Ecto neural progenitor cell (in vitro differentiated cells): Measurements from ENCODE around the gene VEPH1.
"Not testable (repeated sequence)": the region's sequence is repeated elsewhere in the genome, so short reads cannot be mapped to it uniquely, and the experiment has no call there.

Source experiments
- DNase-seq: peaks from one replicate; pipeline ENCODE4 v3.0.0-alpha.2; 2018; ENCODE audit warnings: low spot score

The VEPH1 gene

DNA sequence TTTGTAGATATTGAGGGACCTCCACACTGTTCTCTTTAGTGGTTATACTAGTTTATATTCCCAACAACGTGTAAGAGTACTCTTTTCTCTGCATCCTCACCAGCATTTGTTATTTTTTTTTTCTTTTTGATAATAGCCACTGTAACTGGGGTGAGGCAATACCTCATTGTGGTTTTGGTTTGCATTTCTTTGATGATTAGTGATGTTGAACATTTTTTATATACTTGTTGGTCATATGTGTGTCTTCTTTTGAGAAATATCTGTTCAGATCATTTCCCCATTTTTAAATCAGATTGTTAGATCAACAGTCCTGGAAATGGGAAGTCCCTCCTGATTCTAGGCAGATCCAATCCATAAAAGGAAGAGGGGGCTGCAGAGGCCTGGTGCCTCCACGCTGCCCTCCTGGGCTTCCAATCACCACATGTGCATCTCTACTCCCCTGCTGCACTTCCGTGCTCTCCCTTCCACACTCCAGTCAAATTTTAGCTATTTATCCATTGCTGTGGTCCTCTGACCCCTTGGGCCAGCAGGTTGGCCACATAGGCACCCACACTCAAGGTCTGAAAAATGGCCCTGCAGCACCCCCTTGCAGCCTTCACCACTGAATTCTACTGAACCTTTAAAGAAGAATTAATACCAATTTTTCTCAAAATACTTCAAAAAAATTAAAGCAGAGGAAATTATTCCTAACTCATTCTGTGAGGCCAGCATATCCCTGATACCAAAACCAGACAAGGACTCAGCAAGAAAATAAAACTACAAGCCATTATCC is 154.7 kb downstream of the VEPH1 start:
- not testable (repeated sequence) for DNase-seq

DNA sequence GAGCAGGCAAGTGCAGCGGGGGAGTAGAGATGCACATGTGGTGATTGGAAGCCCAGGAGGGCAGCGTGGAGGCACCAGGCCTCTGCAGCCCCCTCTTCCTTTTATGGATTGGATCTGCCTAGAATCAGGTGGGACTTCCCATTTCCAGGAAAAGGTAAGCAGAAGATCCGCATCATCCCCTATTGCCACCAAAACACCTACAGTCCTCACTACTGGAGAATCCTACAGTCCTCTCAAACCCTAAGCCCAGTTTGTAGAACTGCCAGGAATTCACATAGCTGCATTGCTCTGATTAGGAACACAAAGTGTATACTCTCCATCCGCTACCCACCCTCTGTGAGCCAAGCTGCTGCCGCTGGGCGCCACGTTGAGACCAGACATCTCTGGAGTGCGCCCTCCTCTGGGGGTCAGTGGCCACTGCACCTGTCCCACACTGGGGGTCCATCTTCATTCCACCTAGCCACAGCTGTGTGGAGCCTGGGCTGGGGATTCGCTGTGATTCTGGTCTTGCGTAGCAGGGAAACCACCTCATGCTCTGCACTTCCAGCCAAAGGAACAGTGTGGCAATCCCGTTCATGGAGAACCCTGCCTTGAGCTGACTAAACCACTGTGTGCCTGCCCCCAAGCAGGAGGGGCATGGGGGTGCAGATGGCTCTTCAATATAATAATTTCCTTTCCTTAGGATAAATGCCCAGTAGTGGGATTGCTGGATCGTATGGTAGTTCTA is 155.5 kb downstream of the VEPH1 start:
- peak; percentile 66 for DNase-seq

DNA sequence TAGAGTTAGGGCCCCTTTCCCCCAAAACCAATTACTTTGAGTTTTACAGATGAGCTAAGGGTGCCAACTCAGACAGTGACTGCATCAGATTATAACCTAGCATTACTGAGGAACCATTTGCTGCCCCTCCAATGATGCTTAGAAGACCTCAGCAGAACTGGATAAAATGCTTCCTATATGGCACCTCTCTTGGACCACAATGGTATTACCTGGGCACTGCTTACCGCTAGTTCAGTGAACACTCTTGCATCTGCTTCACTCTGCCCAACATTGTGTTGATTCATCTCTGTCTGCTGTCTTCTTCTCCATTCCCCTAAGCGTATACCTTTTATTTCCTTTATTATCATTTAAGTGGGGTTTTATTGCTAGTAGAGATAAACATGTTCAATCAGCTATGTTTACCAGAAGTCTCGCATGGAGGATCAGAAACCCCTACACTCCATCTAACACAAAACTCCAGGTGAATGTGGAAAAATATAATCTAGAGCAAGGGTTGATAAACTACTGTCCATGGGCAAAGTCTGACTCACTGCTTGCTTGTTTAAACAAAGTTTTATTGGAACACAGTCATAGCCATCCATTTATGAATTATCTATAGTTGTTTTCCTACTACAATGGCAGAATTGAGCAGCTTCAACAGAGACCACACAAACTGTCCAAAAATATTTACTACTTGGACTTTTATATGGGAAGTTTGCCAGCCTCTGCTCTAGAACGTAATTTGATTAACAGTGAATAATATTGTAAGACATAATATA is 166.8 kb downstream of the VEPH1 start:
- DNase-seq: no peak

DNA sequence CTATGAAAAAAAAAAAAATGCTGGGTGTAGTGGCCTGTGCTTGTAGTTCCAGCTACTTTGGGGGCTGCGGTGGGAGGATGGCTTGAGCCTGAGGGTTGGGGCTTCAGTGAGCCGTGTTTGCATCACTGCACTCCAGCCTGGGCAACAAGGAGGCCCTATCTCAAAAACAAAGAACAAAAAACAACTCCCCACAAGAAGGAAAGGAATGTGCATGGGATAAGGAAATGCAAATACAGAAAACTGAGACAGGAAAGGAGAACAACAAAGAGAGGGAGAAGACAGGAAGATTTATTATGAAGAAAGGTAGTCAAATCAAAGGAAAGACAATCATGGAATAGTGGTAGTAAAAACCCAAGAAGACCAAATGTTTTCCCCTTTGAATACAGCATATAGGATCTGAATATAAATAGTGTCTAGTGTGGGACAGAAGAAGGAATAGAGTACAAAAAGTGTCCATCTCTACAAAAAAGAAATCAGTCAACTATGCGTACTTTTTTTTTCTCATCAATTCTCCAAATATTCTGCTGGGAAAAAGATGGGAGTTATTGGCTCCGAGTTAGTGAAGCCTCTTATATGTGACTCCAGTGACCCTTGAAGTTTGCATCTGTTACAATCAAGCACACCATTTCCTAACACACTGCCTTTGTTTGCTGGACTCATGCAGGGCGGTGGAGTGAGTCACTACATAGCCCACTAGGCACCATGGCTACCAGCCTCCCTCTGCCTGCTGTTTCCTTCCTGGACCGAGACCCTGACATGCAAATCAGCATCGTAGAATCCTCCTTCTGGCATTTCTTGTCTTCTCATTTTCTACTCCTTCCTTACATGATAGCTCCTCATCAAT is 167.8 kb downstream of the VEPH1 start:
- DNase-seq: peak; percentile 77

DNA sequence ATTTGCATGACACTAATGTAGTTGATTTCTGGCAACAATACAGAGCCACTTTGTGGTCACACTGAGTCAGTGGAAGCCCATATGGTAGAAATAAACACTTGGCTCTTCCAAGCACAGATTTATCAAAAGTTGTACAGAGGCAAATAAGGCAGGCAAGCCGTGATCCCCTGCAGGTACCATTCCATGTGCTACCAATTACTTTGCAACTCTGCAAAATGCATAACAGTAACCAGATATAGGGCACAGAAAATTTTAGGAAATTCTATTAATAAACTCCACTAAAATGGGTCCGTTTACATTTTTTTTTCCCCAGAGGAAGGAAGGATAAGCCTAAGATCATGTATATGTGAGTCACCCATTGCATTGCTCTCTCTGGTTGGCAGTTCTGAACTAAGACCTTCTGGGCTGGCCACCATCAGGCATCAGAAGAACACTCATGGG is 169.6 kb downstream of the VEPH1 start:
- DNase-seq: no peak

DNA sequence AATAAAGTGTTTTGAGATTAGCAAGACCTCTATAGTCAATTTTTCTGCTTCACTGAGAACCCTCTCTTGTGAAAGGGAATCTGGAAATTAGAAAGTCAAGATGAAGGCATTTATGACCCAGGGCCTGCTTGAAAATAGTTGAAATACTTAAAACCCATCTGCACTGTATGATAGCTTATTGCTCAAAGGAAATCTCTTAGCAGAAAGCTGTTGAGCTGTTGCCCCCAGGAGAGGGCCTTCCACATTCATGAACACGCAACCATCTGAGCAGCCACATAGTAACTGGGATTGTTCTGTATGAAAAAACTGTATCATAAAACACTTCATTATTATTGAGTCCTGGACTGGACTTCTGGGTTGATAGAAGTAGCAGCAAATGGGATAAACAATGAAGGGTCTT is 173.0 kb downstream of the VEPH1 start:
- DNase-seq: no peak

DNA sequence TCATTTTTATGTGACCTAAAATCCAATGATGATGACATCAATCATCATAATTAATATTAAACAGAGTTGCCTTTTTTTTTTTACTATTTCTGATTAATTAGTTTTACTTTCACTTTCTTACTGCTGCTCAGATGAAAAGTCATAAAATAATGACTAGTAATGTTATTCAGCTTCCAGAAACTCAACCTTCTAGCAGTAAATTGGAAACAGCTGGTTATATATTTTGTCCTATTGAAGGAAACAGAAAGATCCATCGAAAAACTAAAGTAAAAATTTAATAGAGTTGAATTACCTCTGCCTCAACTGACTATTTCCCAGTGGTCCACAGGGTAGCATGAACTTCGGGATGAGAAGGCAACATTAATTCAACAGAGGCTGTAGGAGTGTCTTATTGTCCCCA is 173.7 kb downstream of the VEPH1 start:
- DNase-seq: no peak

DNA sequence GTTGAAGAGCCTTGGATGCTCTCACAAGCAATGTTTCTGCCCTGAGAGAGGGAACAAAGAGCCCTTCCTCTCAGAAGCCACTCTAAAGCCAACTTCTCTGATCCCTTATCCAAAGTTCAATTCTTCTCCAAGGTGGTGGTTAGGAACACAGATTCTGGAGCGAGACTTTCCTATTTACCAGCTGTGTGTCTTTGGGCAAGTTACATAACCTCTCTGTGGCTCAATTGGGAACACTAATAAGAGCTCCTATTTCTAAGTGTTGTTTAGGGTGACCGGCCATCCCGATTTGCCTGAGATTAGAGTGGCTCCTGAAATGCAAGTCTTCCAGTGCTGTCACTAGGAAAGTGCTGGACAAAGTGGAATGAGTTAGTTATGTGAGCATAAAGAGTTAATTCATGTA is 175.4 kb downstream of the VEPH1 start:
- DNase-seq: no peak

DNA sequence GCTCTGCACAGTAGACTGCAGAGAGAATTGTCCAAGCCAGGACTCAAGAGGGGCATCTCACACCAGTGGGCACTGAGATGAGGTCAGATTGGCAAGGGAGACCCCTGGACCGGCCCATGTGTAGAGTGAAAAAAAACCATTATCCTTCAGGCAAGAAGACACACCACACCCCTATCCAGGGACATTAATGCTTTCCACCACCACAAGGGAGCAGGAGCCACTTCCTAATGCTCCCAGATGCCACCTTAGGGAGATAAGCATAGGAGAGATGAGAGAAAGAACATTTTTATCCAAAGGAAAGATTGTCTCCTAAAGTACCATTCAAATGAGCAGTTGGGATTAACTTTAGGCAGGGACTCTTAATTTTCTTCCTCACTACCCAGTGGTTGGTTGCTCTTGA is 176.2 kb downstream of the VEPH1 start:
- no peak for DNase-seq

DNA sequence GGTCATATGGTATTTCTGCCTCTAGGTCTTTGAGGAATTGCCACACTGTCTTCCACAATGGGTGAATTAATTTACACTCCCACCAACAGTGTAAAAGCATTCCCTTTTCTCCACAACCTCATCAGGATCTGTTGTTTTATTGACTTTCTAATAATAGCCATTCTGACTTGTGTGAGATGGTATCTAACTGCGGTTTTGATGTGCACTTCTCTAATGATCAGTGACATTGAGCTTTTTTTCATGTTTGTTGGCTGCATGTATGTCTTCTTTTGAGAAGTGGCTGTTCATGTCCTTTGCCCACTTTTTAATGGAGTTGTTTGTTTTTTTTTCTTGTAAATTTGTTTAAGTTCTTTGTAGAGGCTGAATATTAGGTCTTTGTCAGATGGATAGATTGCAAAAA is 178.3 kb downstream of the VEPH1 start:
- DNase-seq: not testable (repeated sequence)

DNA sequence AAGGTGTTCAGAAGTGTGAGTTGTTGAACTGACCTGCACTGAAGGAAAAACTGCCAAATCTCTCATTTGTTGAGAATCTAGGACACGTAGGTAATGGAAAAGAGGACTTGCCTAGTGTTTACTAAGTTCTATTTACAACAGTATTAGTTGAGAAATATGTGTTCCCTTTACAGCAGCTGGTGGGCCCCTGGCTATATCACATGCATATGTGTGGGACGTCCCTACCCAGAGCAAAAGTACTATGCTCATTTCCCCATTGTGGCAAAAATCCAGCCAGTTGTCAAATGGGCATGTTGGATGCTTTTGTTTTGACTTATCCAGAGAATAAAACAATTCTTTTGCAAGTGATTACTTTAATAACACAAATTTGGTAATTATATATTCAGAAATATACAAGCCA is 179.9 kb downstream of the VEPH1 start:
- DNase-seq: no peak

DNA sequence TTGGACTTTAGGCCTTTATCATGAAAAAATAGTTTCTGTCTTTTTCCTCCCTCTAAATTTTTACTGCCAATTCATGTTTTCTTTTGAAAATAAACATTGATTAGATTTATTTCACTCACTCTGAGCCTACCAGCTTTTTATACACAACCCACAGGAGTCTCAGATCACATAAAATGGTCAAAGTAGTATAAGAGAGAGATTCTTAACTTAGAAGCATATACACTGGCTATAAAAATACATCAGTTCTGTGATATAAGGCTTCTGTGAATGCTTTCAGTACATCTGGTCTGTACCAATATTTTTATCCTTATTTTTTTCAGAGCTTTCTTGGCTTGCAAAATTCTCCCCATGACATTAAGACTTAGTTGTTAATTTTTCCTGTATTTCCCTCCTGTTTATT is 183.5 kb downstream of the VEPH1 start:
- no peak for DNase-seq

DNA sequence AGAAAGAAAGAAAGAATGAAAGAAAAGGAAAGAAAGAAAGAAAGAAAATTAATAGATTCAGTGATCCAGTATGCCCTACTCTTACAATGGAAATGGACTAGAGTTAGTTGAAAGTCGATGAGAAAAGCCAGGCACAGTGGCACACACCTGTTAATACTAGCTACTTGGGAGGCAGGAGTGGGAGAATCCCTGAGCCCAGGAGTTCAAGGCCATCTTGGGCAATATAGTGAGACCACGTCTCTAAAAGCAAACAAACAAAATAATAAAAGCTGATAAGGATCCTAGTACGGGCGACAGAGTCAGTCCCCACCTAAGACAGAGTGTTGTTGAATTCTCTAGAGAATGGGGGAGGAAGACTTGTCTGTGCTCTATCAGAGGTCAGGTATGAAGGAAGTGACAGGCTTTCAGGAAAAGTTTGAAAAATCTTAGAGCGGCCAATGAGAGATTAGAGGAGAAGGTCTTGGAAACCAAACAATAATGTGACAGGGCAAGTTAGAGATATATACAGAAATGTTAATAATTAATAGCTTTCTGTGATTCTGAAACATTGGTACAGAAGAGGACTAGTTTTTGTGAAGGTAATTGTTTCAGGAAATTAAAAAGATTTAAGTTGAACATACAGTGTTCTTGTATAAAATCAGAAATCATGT is 184.5 kb downstream of the VEPH1 start:
- DNase-seq: no peak

DNA sequence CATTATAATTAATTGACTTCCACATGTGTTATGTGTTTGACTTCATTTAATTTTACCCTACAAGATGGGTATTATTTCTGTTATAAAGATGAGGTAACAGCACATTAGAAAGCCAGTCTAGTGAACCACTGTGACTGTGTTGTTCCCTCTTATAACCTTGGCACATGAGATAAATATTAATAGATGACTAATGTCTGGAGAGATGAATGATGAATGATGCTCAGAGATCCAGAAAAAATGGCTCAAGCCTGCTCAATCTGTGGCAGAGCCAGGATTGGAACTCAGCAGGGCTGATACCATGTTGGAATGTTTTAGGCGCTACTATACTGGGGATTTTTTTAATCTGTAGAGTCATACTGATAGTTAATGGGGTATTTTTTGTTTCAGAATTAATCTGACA is 185.3 kb downstream of the VEPH1 start:
- no peak for DNase-seq

DNA sequence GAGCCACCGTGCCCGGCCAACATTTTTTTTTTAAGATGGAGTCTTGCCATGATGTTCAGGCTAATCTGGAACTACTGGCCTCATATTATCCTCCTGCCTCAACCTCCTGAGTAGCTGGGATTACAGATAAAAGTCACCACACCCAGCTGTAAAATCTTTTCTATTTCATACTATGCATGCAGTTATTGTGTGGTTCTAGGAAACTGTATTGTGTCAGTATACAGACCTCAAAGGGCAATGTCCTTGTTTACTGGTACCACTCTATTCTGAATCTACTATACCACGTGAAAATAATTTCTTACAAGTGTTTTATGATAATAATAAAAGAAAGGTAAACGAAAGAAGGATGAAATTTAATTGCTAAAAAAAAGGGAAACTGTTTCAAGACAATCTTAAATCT is 190.0 kb downstream of the VEPH1 start:
- no peak for DNase-seq

DNA sequence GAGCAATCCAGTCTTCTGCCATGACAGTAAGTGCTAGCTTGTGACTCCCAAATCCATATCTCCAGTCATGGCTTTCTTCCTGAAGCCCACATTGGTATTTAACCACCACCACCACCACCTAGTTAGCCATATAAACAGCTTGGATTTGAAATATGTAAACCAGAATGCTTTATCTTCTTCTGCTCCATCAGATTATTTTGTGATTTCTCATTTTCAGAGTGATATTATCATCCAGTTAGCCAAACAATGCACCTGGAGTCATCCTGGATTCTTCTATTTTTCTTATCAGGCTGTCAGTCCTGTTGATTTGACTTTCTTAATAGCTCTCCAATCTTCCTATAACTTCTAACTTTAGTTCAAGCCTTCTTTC is 190.9 kb downstream of the VEPH1 start:
- DNase-seq: no peak

DNA sequence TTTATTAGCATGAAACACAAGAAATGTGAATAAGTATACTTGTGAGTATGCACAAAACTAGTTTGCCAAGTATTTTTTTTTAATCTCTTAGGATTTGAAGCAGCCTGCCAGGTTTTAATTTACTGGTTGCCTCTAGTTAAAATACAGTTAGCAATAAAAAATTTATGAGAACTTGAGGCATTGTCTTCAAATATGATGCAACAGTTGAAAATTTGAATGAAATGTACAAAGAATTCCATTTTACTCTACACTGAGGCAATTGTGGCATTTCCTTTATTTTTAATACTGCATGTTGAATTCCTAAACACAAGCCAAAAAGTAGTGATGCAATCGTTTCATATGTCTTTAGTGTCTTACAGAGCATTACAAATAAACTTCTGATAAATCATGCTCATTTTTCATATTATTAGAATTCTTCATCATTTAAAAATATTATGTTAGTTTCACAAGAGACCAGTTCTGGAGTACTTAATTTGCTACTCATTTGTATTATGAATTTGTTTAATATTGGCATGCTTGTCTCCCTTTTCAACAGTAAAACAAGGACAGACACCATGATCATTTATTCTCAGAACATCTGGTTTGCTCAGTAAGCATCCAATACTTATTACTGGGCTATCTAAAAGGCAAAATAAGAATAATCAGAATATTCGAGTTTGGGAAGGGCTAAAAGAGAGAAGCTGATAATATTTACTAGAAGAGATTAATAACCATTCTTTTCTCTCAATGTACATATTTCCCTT is 191.4 kb downstream of the VEPH1 start:
- no peak for DNase-seq

DNA sequence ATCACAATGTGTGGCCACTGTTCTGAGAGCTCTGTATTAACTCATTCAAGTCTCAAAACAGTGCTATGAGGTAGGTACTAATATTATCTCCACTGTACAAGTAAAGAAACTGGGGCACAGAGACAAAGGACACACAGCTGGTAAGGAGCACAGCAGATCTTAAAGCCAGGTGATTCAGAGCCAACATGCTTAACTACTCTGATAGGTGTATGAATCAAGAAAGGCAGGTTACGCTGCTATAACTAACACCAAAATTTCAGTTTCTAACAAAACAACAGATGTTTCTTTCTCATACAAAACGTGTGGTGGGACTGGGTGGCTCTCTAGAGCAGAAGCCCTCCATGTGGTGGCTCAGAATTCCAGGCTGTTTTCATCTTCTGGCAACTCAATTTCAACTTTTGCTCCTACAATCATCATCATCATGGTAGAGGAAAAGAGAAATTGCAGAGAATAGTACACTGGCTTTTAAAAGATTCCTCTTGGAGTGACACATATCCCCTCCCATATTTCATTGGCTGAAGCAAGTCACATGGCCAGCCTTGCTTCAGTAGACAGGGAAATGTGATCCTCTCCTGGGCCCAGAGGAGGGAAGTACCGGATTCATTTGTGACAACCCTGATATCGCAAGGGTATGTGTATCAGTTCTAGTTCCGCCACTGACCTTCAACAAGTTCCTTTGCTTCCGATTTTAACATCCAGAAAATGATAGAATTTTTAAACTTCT is 192.7 kb downstream of the VEPH1 start:
- DNase-seq: no peak

DNA sequence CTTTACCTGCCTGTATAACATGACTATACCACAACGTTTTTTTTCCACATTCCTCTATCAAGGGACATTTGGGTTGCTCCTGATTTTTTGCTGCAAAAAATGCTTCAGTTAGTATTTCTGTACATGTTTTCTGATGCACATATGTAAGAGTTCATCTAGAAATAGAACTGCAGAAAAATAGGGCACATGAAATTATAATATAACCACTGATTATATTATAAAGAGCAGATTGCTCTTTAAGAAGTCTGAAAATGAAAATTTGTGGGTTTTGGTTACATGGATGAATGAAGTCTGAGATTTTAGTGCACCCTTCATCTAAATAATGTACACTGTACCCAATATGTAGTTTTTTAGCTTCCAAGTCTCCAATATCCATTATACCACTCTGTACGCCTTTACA is 196.7 kb downstream of the VEPH1 start:
- DNase-seq: no peak

DNA sequence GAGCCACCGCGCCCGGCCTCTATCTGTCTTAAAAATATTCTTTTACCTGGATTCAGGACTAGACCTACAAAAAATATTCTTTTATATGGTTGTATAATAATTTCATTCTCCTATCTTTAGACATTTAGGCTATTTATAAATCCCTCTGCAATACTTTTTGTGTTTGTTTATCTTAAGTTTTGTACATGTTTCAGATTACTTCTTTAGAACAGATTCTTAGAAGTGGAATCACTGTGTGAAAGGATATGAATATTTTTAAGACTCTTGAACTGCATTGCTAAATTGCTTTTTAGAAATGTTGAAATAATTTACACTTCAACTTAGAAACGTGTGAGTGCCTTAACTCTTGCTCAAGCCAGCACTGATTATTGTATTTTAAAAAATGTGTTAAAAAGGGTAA is 197.8 kb downstream of the VEPH1 start:
- DNase-seq: no peak
